ENCODE measurements around the gene CBLC. TPM values are rescaled to one million over a fixed set of nuclear protein-coding genes. Genes with fewer than 3 reads are reported as not detected.

The CBLC gene
- total and polyA plus RNA-seq, 2 of the 4 experiments (the other 2 are of a cell fraction), result not detected

DNA sequence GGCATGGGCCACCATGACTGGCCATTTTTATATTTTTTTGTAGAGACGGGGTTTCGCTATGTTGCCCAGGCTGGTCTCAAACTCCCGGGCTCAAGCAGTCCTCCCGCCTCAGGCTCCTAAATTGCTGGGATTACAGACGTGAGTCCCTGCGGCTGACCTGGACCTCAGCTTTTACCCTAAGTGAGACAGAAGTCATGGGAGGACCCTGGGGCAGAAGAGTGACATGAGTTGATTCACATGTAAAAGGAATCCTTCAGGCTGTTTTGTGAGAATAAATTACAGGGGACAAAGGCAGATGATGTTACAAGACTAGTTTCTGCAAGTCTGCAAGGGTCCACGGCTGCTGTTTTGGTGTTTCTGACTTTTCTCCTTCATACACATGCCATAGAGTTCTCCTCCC, 28.6 kb downstream of the CBLC start:
- H3K27me3 ChIP-seq (ENCODE audit: control insufficient read depth, insufficient read depth, low read length), result peaks cover 5% of the 10 kb centered on the region; the same call in 1 of the 2 replicates
- no peak overlapping the region for H4K91ac ChIP-seq (ENCODE audit: insufficient read depth, low read depth, low read length)
- no peak overlapping the region for H3K4ac ChIP-seq (ENCODE audit: low read depth, low read length)
- H3K4me2 ChIP-seq (ENCODE audit: low read depth, low read length), result no peak overlapping the region
- no peak overlapping the region for H3K18ac ChIP-seq (ENCODE audit: low read depth, low read length)
- no peaks in the 10 kb centered on the region for H3K36me3 ChIP-seq (ENCODE audit: control insufficient read depth, insufficient read depth, low read length)
- H4K5ac ChIP-seq (ENCODE audit: low read depth, low read length), result no peak overlapping the region
- H3K9me1 ChIP-seq (ENCODE audit: insufficient read depth, low read length), result no peaks in the 10 kb centered on the region
- WGBS, 2 experiments (ENCODE audit: extremely low coverage in 2 of 2, insufficient read length in 1 of 2), result 82% methylated on average over 5 of the region's 7 CpGs; no CpG with 5 or more reads in 1 of the 2 experiments
- H2BK15ac ChIP-seq (ENCODE audit: low read depth, low read length), result no peak overlapping the region
- no peak overlapping the region for H3K23ac ChIP-seq (ENCODE audit: low read depth, low read length)
- H2BK5ac ChIP-seq (ENCODE audit: low read depth, low read length, poor library complexity, severe bottlenecking), result no peak overlapping the region
- dilution Hi-C loops (cut with HindIII; ENCODE audit: low sequenced_read_pairs, unreplicated experiment), result no loop called here
- H2BK120ac ChIP-seq (ENCODE audit: low read depth, low read length), result no peak overlapping the region
- H3K27ac ChIP-seq (ENCODE audit: insufficient read depth, low read length), result no peak overlapping the region
- H3K79me1 ChIP-seq (ENCODE audit: low read depth in 1 of 2, low read length in 2 of 2), result peaks cover 5 to 9% of the 10 kb centered on the region in 2 experiments; a peak in 2 of 4 replicates
- POLR2A ChIA-PET (ENCODE audit: unreplicated experiment), result interaction anchor here (0.6 kb wide), 1 partner anchor 1055 kb away, joined by 5 read pairs; no protein-coding TSS in a partner anchor
- CTCF ChIA-PET, result interaction anchor here (0.7 to 1.3 kb wide), 2 partner anchors 38 to 83 kb away, joined by 3 read pairs; no protein-coding TSS in a partner anchor
- ATAC-seq (ENCODE audit: low read depth) (no peak), DNase-seq (no peak)
- H4K20me1 ChIP-seq (ENCODE audit: insufficient read depth, low read length), result no peaks in the 10 kb centered on the region
- H2BK20ac ChIP-seq (ENCODE audit: low read depth, low read length), result no peak overlapping the region
- H2AFZ ChIP-seq (replicated peaks; ENCODE audit: low read length, poor library complexity), result no peak overlapping the region
- no peak overlapping the region for H3K56ac ChIP-seq (ENCODE audit: extremely low read depth, insufficient read depth, low read length)
- TF ChIP-seq POLR2A (IDR thresholded peaks at IDR 0.05; ENCODE audit: low read depth, low read length), result no peak
- H4K8ac ChIP-seq (ENCODE audit: low read depth in 2 of 2, low read length in 2 of 2), result no peak overlapping the region
- H2AK5ac ChIP-seq (ENCODE audit: low read depth, low read length), result no peak overlapping the region
- H2AK9ac ChIP-seq (replicated peaks; ENCODE audit: low read depth, low read length, poor library complexity), result no peak overlapping the region
- no peak overlapping the region for H3K9ac ChIP-seq (ENCODE audit: low read depth, low read length)
- no peak overlapping the region for H3K14ac ChIP-seq (replicated peaks; ENCODE audit: low read depth, low read length)
- BruUV-seq (replicated peaks), result no TSS peak
- no peak overlapping the region for H3K4me3 ChIP-seq (ENCODE audit: insufficient read depth, low read depth, low read length)
- in situ Hi-C loops (cut with MboI; ENCODE audit: low sequenced_read_pairs), result no loop called here
- intact Hi-C loops (cut with micrococcal nuclease), result no loop called here
- H3K4me1 ChIP-seq (ENCODE audit: control insufficient read depth, insufficient read depth, low read length), result peaks cover 15% of the 10 kb centered on the region
- H3K9me3 ChIP-seq (ENCODE audit: control insufficient read depth, insufficient read depth, low read length), result peaks cover 6% of the 10 kb centered on the region

Data from IMR-90 (cell line).